SK-N-SH treated with all-trans-retinoic acid at 6 μM for 48 hours (cell line): ENCODE data around the gene PTCD1.
A peak's percentile ranks its signal among the peaks of the same experiment; 100 is the strongest.

Experiments
- ATAC-seq: fragments of 200-7000 bp; cut with Tn5 transposase; 3 replicates; pipeline ENCODE4 v1.9.1; 2020; ENCODE audit warnings: mild to moderate bottlenecking, moderate library complexity
- BACH2 ChIP-seq: fragments of 250-450 bp; sonication (Bioruptor Pico); IDR thresholded peaks from 2 replicates; pipeline ENCODE4 v1.9.0; 2021; ENCODE audit warnings: mild to moderate bottlenecking, borderline replicate concordance
- CREB5 ChIP-seq: fragments of 250-450 bp; sonication (Bioruptor Pico); IDR thresholded peaks from 2 replicates; pipeline ENCODE4 v1.5.1; 2020; ENCODE audit warnings: low read depth, mild to moderate bottlenecking, moderate library complexity
- CSDC2 ChIP-seq: fragments of 250-450 bp; sonication (Bioruptor Pico); IDR thresholded peaks from 2 replicates; pipeline ENCODE4 v1.5.0; 2020; ENCODE audit warnings: mild to moderate bottlenecking, moderate library complexity
- ESRRG ChIP-seq: fragments of 250-450 bp; sonication (Bioruptor Pico); IDR thresholded peaks from 2 replicates; pipeline ENCODE4 v1.6.1; 2021; ENCODE audit warnings: mild to moderate bottlenecking
- GLIS3 ChIP-seq: fragments of 250-450 bp; sonication (Bioruptor Pico); IDR thresholded peaks from 2 replicates; pipeline ENCODE4 v1.5.0; 2020; ENCODE audit warnings: mild to moderate bottlenecking, moderate library complexity
- ISL1 ChIP-seq: fragments of 250-450 bp; sonication (Bioruptor Pico); IDR thresholded peaks from 2 replicates; pipeline ENCODE4 v2.1.2; 2022; ENCODE audit warnings: mild to moderate bottlenecking, moderate library complexity
- PATZ1 ChIP-seq: fragments of 250-450 bp; sonication (Bioruptor Pico); IDR thresholded peaks from 2 replicates; pipeline ENCODE4 v1.8.0; 2020; ENCODE audit warnings: mild to moderate bottlenecking, moderate library complexity, borderline replicate concordance
- POU6F1 ChIP-seq: fragments of 250-450 bp; sonication (Bioruptor Pico); IDR thresholded peaks from 2 replicates; pipeline ENCODE4 v1.8.0; 2021; ENCODE audit warnings: low read depth, mild to moderate bottlenecking, moderate library complexity, borderline replicate concordance
- PPARA ChIP-seq: fragments of 250-450 bp; sonication (Bioruptor Pico); IDR thresholded peaks from 2 replicates; pipeline ENCODE4 v1.5.0; 2020; ENCODE audit warnings: mild to moderate bottlenecking, borderline replicate concordance
- SNAI2 ChIP-seq: fragments of 250-450 bp; sonication (Bioruptor Pico); IDR thresholded peaks from 2 replicates; pipeline ENCODE4 v1.5.0; 2020; ENCODE audit warnings: mild to moderate bottlenecking, moderate library complexity
- TCF4 ChIP-seq: fragments of 250-450 bp; sonication (Bioruptor Pico); IDR thresholded peaks from 2 replicates; pipeline ENCODE4 v1.8.0; 2021; ENCODE audit warnings: mild to moderate bottlenecking, moderate library complexity, borderline replicate concordance
- TOX ChIP-seq: fragments of 250-450 bp; sonication (Bioruptor Pico); IDR thresholded peaks from 2 replicates; pipeline ENCODE4 v1.8.0; 2021; ENCODE audit warnings: mild to moderate bottlenecking, moderate library complexity, borderline replicate concordance
- TSHZ2 ChIP-seq: fragments of 250-450 bp; sonication (Bioruptor Pico); IDR thresholded peaks from 2 replicates; pipeline ENCODE4 v1.5.0; 2020; ENCODE audit warnings: mild to moderate bottlenecking, moderate library complexity
- ZC3H10 ChIP-seq: fragments of 250-450 bp; sonication (Bioruptor Pico); IDR thresholded peaks from 2 replicates; pipeline ENCODE4 v1.5.1; 2021; ENCODE audit warnings: mild to moderate bottlenecking, moderate library complexity
- ZFP3 ChIP-seq: fragments of 250-450 bp; sonication (Bioruptor Pico); IDR thresholded peaks from 2 replicates; pipeline ENCODE4 v1.5.0; 2020; ENCODE audit warnings: mild to moderate bottlenecking, moderate library complexity
- ZFP30 ChIP-seq: fragments of 450-650 bp; formaldehyde crosslinking; IDR thresholded peaks from 2 replicates; pipeline ENCODE4 v1.5.0; 2022; ENCODE audit warnings: mild to moderate bottlenecking, moderate library complexity
- ZNF565 ChIP-seq: fragments of 450-650 bp; formaldehyde crosslinking; conservative IDR thresholded peaks from 2 replicates; pipeline ENCODE4 v1.5.0; 2020; ENCODE audit warnings: low read depth, mild to moderate bottlenecking, moderate library complexity
- ZNF70 ChIP-seq: fragments of 450-650 bp; formaldehyde crosslinking; IDR thresholded peaks from 2 replicates; pipeline ENCODE4 v1.5.0; 2020; ENCODE audit warnings: mild to moderate bottlenecking, moderate library complexity
- ZNF8 ChIP-seq: fragments of 450-650 bp; formaldehyde crosslinking; IDR thresholded peaks from 2 replicates; pipeline ENCODE4 v1.5.0; 2020; ENCODE audit warnings: mild to moderate bottlenecking, moderate library complexity

The PTCD1 gene

GRCh38 chr7:99396418-99397296 lies 41.9 kb downstream of the PTCD1 start:
- TF ChIP-seq GLIS3 (CRISPR knock-in tag) (0 out of 2 replicates have a peak, but pooled peaks have one; percentile 2), TOX (CRISPR knock-in tag) (no peak)
- no peak for ATAC-seq

- no peak for TF ChIP-seq ESRRG
- no peak for TF ChIP-seq TCF4
- no peak for TF ChIP-seq PPARA (CRISPR knock-in tag)
- TF ChIP-seq CSDC2 (CRISPR knock-in tag), result no peak
- TF ChIP-seq ZFP30 (CRISPR knock-in tag), result no peak
- no peak for TF ChIP-seq ZC3H10 (CRISPR knock-in tag)
- TF ChIP-seq ISL1 (CRISPR knock-in tag), result no peak
- no peak for TF ChIP-seq ZNF565 (CRISPR knock-in tag)
- TF ChIP-seq CREB5 (CRISPR knock-in tag), result no peak
- TF ChIP-seq TSHZ2 (CRISPR knock-in tag), result no peak
- TF ChIP-seq POU6F1 (CRISPR knock-in tag), result no peak
- TF ChIP-seq TOX (CRISPR knock-in tag), result no peak
- no peak for TF ChIP-seq SNAI2 (CRISPR knock-in tag)
- no peak for TF ChIP-seq PATZ1 (CRISPR knock-in tag)
- no peak for TF ChIP-seq ZNF70 (CRISPR knock-in tag)
- no peak for TF ChIP-seq BACH2 (CRISPR knock-in tag)
- no peak for ATAC-seq
Observed at GRCh38 chr7:99395616-99396327, 42.8 kb downstream of the PTCD1 start.

DNA sequence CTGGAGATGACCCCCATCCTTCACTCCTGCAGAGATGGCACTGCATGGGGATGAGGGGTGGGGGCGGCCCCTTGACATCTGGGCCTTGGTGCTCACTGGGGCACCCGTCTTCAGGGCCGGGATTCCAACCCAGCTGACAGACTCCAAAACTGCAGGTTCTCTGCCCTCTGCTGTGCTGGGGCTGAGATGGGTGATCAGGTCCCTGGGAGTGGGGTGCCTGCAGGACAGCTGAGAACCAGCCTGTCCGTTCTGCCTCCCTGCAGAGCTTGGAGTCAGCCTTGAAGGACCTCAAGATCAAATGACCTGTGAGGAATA lies 44.5 kb downstream of the PTCD1 start:
- no peak for ATAC-seq
- TF ChIP-seq CSDC2 (CRISPR knock-in tag), result no peak
- TF ChIP-seq ZNF8 (CRISPR knock-in tag), result no peak
- no peak for TF ChIP-seq ESRRG
- TF ChIP-seq ZFP3 (CRISPR knock-in tag), result no peak
- TF ChIP-seq BACH2 (CRISPR knock-in tag), result no peak
- TF ChIP-seq TOX (CRISPR knock-in tag), result no peak
- no peak for TF ChIP-seq SNAI2 (CRISPR knock-in tag)
